Liver (tissue), 9 donors: Measurements from ENCODE around the gene TRPC4. TPM values are rescaled to one million over a fixed set of nuclear protein-coding genes. Genes with fewer than 3 reads are reported as not detected.

Source experiments
- DNase-seq: peaks from one replicate; pipeline ENCODE4 v3.0.0-alpha.2; 2017; ENCODE audit warnings: low spot score
- H3K27ac ChIP-seq, 2 donors: one replicate each; pipeline ENCODE4 v1.7.0; 2013; ENCODE audit warnings: inconsistent platforms in 2 of 2, low read length in 2 of 2, control low read depth in 1 of 2, low read depth in 1 of 2, mild to moderate bottlenecking in 1 of 2
- H3K27me3 ChIP-seq, 4 donors: one replicate each; pipeline versions ENCODE4 v1.6.1 to v1.7.0; 2013; ENCODE audit warnings: low read length in 3 of 4, inconsistent platforms in 1 of 4, mild to moderate bottlenecking in 1 of 4, moderate library complexity in 1 of 4; ENCODE audit not compliant: control insufficient read depth in 4 of 4, insufficient read depth in 4 of 4
- H3K36me3 ChIP-seq, 4 donors: one replicate each; pipeline versions ENCODE4 v1.6.1 to v1.7.0; 2013; ENCODE audit warnings: low read length in 3 of 4, mild to moderate bottlenecking in 3 of 4, low read depth in 1 of 4, moderate library complexity in 1 of 4; ENCODE audit not compliant: control insufficient read depth in 4 of 4, insufficient read depth in 3 of 4
- H3K4me1 ChIP-seq, 4 donors: one replicate each; pipeline versions ENCODE4 v1.6.1 to v1.7.0; 2013; ENCODE audit warnings: low read length in 3 of 4, mild to moderate bottlenecking in 3 of 4, moderate library complexity in 1 of 4; ENCODE audit not compliant: control insufficient read depth in 4 of 4, insufficient read depth in 4 of 4
- H3K4me3 ChIP-seq, 3 donors: one replicate each; pipeline versions ENCODE4 v1.6.1 to v1.7.0; 2013; ENCODE audit warnings: low read length in 3 of 3, control low read depth in 1 of 3, low read depth in 1 of 3, mild to moderate bottlenecking in 1 of 3
- H3K9ac ChIP-seq, 2 donors: one replicate each; pipeline ENCODE4 v1.7.0; 2013; ENCODE audit warnings: low read length in 2 of 2, mild to moderate bottlenecking in 2 of 2, moderate library complexity in 2 of 2, control low read depth in 1 of 2, low read depth in 1 of 2
- H3K9me3 ChIP-seq, 4 donors: one replicate each; pipeline versions ENCODE4 v1.6.1 to v1.7.0; 2013; ENCODE audit warnings: low read length in 3 of 4; ENCODE audit not compliant: control insufficient read depth in 4 of 4
- FOXA2 ChIP-seq: IDR thresholded peaks from 2 replicates; pipeline ENCODE4 v1.6.1; 2016; ENCODE audit warnings: antibody characterized with exemption
- GABPA ChIP-seq, 2 donors: IDR thresholded peaks in 1 of 2; conservative IDR thresholded peaks in 1 of 2; 2 replicates each; pipeline ENCODE4 v1.6.1; 2016; ENCODE audit warnings: antibody characterized with exemption in 2 of 2, mild to moderate bottlenecking in 1 of 2, moderate library complexity in 1 of 2
- HNF4A ChIP-seq, 2 donors: conservative IDR thresholded peaks; 2 replicates each; pipeline ENCODE4 v1.6.1; 2016; ENCODE audit warnings: antibody characterized with exemption in 2 of 2, mild to moderate bottlenecking in 2 of 2
- HNF4G ChIP-seq: IDR thresholded peaks from 2 replicates; pipeline ENCODE4 v1.6.1; 2016; ENCODE audit warnings: antibody characterized with exemption
- JUND ChIP-seq, 2 donors: IDR thresholded peaks; 2 replicates each; pipeline ENCODE4 v1.6.1; 2016; ENCODE audit warnings: antibody characterized with exemption in 2 of 2
- NR2F2 ChIP-seq: IDR thresholded peaks from 2 replicates; pipeline ENCODE4 v1.6.1; 2016; ENCODE audit warnings: antibody characterized with exemption
- RAD21 ChIP-seq, 2 donors: IDR thresholded peaks; 2 replicates each; pipeline ENCODE4 v1.6.1; 2016; ENCODE audit warnings: antibody characterized with exemption in 2 of 2, mild to moderate bottlenecking in 2 of 2
- RXRA ChIP-seq, 2 donors: IDR thresholded peaks; 2 replicates each; pipeline ENCODE4 v1.6.1; 2017 to 2018; ENCODE audit warnings: antibody characterized with exemption in 2 of 2, mild to moderate bottlenecking in 1 of 2
- YY1 ChIP-seq: IDR thresholded peaks from 2 replicates; pipeline ENCODE4 v1.6.1; 2016; ENCODE audit warnings: antibody characterized with exemption, mild to moderate bottlenecking
- WGBS: extraction: QIAGEN DNeasy Blood & Tissue Kit; methylation state at CpG from one replicate; pipeline ENCODE4 v1.1.7; 2013; 5-methylcytosine and 5-hydroxymethylcytosine counted together
- polyA plus RNA-seq, 2 donors: library from polyadenylated mRNA; stranded (reverse) in 1 of 2; unstranded in 1 of 2; fragments of 200-250 nt in 1 of 2; fragments of >200 nt in 1 of 2; fragmentation: Nextera tagmentation in 1 of 2; extraction: Ambion mirVana in 1 of 2; gene quantifications; one replicate each; pipeline versions ENCODE4 v1.2.1 to v1.2.3, GENCODE V29; 2013 to 2015
- total RNA-seq, 2 donors: library from RNA; depleted of rRNA; stranded (reverse); fragments of >200 nt; gene quantifications; one replicate each; pipeline ENCODE4 v1.2.3, GENCODE V29; 2014
- TF ChIP-seq, protein P1 (sequence below): IDR thresholded peaks from 2 replicates; pipeline ENCODE4 v1.6.1; 2016; ENCODE audit warnings: antibody characterized with exemption
- TF ChIP-seq, protein P2 (sequence below): IDR thresholded peaks from 2 replicates; pipeline ENCODE4 v1.6.1; 2016; ENCODE audit warnings: antibody characterized with exemption
- TF ChIP-seq, protein P3 (sequence below): fragments of 150-350 bp; IDR thresholded peaks from 2 replicates; pipeline ENCODE4 v1.5.1; 2017; ENCODE audit warnings: improper control_type of control experiment, low read depth, low read length; ENCODE audit not compliant: missing input control
- TF ChIP-seq, protein P4 (sequence below): IDR thresholded peaks from 2 replicates; pipeline ENCODE4 v1.6.1; 2016; ENCODE audit warnings: antibody characterized with exemption
- TF ChIP-seq, protein P5 (sequence below): IDR thresholded peaks from 2 replicates; pipeline ENCODE4 v1.6.1; 2016; ENCODE audit warnings: antibody characterized with exemption, mild to moderate bottlenecking
- donor health status: healthy.
- donor health status: healthy.
- donor health status: healthy.
- donor health status: healthy.
- donor health status: healthy.

TRPC4 gene
- total and polyA plus RNA-seq, 4 donors, result 0.04 to 0.17 (median 0.05) TPM; not detected in 1

DNA sequence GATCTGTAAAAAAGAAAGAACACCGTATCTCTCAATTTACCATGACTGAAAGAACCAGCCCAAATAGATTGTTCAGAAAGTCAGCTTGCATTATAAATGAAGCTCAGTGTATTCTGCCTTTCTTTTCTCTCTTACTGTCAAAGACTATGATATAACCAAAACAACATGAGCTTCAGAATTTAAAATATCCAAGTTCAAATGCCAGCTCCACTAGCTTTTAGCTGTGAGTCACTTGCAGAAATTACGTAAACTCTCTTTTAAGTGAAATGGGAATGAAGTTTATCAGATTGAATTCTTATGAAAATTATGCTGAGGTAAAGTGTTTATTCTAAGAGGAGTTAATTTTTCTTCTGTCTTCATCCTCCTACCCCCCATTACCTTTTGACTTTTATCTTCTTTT lies 251.0 kb downstream of the TRPC4 start:
- no peak overlapping the region for H3K9ac ChIP-seq
- H3K9me3 ChIP-seq, result no peaks in the 10 kb centered on the region
- 67% methylated on average over 2 of the region's 2 CpGs for WGBS

DNA sequence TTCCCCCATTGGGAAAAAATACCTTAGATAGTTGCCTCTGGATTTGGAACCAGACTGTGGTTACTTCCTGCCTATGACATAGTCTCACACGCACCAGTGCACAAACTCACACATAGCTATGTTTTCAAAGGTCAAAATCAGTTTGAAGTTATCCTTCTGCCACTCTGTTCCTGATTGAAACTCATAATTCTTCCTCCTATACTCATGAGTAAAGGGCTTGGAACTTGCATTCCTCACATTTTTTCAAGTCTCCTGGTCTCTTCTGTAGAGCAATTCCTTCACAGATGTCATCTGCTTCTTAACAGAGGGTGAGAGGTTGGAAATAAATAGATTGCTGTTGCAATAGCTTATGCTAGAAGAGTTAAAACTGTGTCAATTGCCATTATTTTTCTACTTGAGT lies 252.4 kb downstream of the TRPC4 start:
- WGBS, result 49% methylated on average over 1 of the region's 1 CpG
- Histone ChIP-seq H3K4me1 (no peaks in the 10 kb centered on the region), H3K36me3 (no peaks in the 10 kb centered on the region), H3K27ac (no peak overlapping the region), H3K27me3 (no peaks in the 10 kb centered on the region), H3K9me3 (no peaks in the 10 kb centered on the region), H3K9ac (no peak overlapping the region), H3K4me3 (no peak overlapping the region)
- TF ChIP-seq, protein P1, sequence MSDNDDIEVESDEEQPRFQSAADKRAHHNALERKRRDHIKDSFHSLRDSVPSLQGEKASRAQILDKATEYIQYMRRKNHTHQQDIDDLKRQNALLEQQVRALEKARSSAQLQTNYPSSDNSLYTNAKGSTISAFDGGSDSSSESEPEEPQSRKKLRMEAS, result no peak
- no peak for TF ChIP-seq NR2F2
- TF ChIP-seq HNF4A (conservative IDR thresholded peaks at IDR 0.05), result no peak
- TF ChIP-seq, protein P2, sequence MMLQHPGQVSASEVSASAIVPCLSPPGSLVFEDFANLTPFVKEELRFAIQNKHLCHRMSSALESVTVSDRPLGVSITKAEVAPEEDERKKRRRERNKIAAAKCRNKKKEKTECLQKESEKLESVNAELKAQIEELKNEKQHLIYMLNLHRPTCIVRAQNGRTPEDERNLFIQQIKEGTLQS, result no peak
- TF ChIP-seq HNF4G, result no peak
- no peak for TF ChIP-seq YY1
- no peak for TF ChIP-seq JUND (IDR thresholded peaks at IDR 0.05)
- TF ChIP-seq RAD21 (IDR thresholded peaks at IDR 0.05), result no peak
- TF ChIP-seq, protein P3, sequence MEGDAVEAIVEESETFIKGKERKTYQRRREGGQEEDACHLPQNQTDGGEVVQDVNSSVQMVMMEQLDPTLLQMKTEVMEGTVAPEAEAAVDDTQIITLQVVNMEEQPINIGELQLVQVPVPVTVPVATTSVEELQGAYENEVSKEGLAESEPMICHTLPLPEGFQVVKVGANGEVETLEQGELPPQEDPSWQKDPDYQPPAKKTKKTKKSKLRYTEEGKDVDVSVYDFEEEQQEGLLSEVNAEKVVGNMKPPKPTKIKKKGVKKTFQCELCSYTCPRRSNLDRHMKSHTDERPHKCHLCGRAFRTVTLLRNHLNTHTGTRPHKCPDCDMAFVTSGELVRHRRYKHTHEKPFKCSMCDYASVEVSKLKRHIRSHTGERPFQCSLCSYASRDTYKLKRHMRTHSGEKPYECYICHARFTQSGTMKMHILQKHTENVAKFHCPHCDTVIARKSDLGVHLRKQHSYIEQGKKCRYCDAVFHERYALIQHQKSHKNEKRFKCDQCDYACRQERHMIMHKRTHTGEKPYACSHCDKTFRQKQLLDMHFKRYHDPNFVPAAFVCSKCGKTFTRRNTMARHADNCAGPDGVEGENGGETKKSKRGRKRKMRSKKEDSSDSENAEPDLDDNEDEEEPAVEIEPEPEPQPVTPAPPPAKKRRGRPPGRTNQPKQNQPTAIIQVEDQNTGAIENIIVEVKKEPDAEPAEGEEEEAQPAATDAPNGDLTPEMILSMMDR, result no peak
- TF ChIP-seq, protein P4, sequence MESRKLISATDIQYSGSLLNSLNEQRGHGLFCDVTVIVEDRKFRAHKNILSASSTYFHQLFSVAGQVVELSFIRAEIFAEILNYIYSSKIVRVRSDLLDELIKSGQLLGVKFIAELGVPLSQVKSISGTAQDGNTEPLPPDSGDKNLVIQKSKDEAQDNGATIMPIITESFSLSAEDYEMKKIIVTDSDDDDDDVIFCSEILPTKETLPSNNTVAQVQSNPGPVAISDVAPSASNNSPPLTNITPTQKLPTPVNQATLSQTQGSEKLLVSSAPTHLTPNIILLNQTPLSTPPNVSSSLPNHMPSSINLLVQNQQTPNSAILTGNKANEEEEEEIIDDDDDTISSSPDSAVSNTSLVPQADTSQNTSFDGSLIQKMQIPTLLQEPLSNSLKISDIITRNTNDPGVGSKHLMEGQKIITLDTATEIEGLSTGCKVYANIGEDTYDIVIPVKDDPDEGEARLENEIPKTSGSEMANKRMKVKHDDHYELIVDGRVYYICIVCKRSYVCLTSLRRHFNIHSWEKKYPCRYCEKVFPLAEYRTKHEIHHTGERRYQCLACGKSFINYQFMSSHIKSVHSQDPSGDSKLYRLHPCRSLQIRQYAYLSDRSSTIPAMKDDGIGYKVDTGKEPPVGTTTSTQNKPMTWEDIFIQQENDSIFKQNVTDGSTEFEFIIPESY, result no peak
- TF ChIP-seq, protein P5, sequence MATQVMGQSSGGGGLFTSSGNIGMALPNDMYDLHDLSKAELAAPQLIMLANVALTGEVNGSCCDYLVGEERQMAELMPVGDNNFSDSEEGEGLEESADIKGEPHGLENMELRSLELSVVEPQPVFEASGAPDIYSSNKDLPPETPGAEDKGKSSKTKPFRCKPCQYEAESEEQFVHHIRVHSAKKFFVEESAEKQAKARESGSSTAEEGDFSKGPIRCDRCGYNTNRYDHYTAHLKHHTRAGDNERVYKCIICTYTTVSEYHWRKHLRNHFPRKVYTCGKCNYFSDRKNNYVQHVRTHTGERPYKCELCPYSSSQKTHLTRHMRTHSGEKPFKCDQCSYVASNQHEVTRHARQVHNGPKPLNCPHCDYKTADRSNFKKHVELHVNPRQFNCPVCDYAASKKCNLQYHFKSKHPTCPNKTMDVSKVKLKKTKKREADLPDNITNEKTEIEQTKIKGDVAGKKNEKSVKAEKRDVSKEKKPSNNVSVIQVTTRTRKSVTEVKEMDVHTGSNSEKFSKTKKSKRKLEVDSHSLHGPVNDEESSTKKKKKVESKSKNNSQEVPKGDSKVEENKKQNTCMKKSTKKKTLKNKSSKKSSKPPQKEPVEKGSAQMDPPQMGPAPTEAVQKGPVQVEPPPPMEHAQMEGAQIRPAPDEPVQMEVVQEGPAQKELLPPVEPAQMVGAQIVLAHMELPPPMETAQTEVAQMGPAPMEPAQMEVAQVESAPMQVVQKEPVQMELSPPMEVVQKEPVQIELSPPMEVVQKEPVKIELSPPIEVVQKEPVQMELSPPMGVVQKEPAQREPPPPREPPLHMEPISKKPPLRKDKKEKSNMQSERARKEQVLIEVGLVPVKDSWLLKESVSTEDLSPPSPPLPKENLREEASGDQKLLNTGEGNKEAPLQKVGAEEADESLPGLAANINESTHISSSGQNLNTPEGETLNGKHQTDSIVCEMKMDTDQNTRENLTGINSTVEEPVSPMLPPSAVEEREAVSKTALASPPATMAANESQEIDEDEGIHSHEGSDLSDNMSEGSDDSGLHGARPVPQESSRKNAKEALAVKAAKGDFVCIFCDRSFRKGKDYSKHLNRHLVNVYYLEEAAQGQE, result no peak
- no peak for TF ChIP-seq GABPA (IDR thresholded peaks at IDR 0.05 in 1 of 2, conservative IDR thresholded peaks at IDR 0.05 in 1 of 2)
- no peak for DNase-seq

More for the DNA sequence above, 251.0 kb downstream of the TRPC4 start:
- Histone ChIP-seq H3K4me1 (no peaks in the 10 kb centered on the region), H3K27ac (no peak overlapping the region), H3K36me3 (no peaks in the 10 kb centered on the region), H3K4me3 (no peak overlapping the region), H3K27me3 (no peaks in the 10 kb centered on the region)
- TF ChIP-seq FOXA2 (no peak), YY1 (no peak), RXRA (IDR thresholded peaks at IDR 0.05) (no peak), GABPA (IDR thresholded peaks at IDR 0.05 in 1 of 2, conservative IDR thresholded peaks at IDR 0.05 in 1 of 2) (no peak)
- DNase-seq, result no peak
